ENCODE results near the gene C17orf114.

C17orf114 gene

GRCh38 chr17:4788159-4788806, 13.8 kb downstream of the C17orf114 start:
- DNase-seq (ENCODE audit: low read depth in 4 of 4, low spot score in 2 of 4), result no peak

GRCh38 chr17:4786516-4786915, 15.6 kb downstream of the C17orf114 start:
- DNase-seq (ENCODE audit: low read depth in 4 of 4, low spot score in 2 of 4), result no peak

- no peak for DNase-seq (ENCODE audit: low read depth in 4 of 4, low spot score in 2 of 4)
Observed at GRCh38 chr17:4786106-4786511, 16.0 kb downstream of the C17orf114 start, which contains the start of gene VMO1. Gene VMO1 (minus strand): TSS chr17:4786364. CDS start chr17:4786352, 12 bp downstream.

- no peak for DNase-seq (ENCODE audit: low read depth in 4 of 4, low spot score in 2 of 4)
Observed at GRCh38 chr17:4785311-4786105, 16.6 kb downstream of the C17orf114 start.

- DNase-seq (ENCODE audit: low read depth in 4 of 4, low spot score in 2 of 4), result no peak
Observed at GRCh38 chr17:4782652-4783051, 19.5 kb downstream of the C17orf114 start.

- no peak for DNase-seq (ENCODE audit: low read depth in 4 of 4, low spot score in 2 of 4)
Observed at GRCh38 chr17:4780325-4780955, 21.7 kb downstream of the C17orf114 start.

GRCh38 chr17:4777969-4778760, 24.0 kb downstream of the C17orf114 start:
- DNase-seq (ENCODE audit: low read depth in 4 of 4, low spot score in 2 of 4), result no peak

- no peak for DNase-seq (ENCODE audit: low read depth in 4 of 4, low spot score in 2 of 4)
Observed at GRCh38 chr17:4772235-4772613, 29.9 kb downstream of the C17orf114 start.

- DNase-seq (ENCODE audit: low read depth in 4 of 4, low spot score in 2 of 4), result no peak
Observed at GRCh38 chr17:4771519-4772234, 30.5 kb downstream of the C17orf114 start, which contains the start of gene TM4SF5. Gene TM4SF5 (plus strand): TSS chr17:4771886. CDS start chr17:4771923, 37 bp downstream.

- no peak for DNase-seq (ENCODE audit: low read depth in 4 of 4, low spot score in 2 of 4)
Observed at GRCh38 chr17:4769628-4770027, 32.5 kb downstream of the C17orf114 start.

GRCh38 chr17:4768298-4768697, 33.8 kb downstream of the C17orf114 start:
- DNase-seq (ENCODE audit: low read depth in 4 of 4, low spot score in 2 of 4), result no peak

- DNase-seq (ENCODE audit: low read depth in 4 of 4, low spot score in 2 of 4), result no peak
Observed at GRCh38 chr17:4766723-4767122, 35.4 kb downstream of the C17orf114 start.

- no peak for DNase-seq (ENCODE audit: low read depth in 4 of 4, low spot score in 2 of 4)
Observed at GRCh38 chr17:4766201-4766600, 35.9 kb downstream of the C17orf114 start.

GRCh38 chr17:4764595-4764994, 37.5 kb downstream of the C17orf114 start:
- no peak for DNase-seq (ENCODE audit: low read depth in 4 of 4, low spot score in 2 of 4)

- no peak for DNase-seq (ENCODE audit: low read depth in 4 of 4, low spot score in 2 of 4)
Observed at GRCh38 chr17:4759776-4760236, 42.3 kb downstream of the C17orf114 start.

GRCh38 chr17:4753392-4753791, 48.7 kb downstream of the C17orf114 start:
- no peak for DNase-seq (ENCODE audit: low read depth in 4 of 4, low spot score in 2 of 4)

- no peak for DNase-seq (ENCODE audit: low read depth in 4 of 4, low spot score in 2 of 4)
Observed at GRCh38 chr17:4751932-4752331, 50.2 kb downstream of the C17orf114 start.
